GM12872 (cell line): ENCODE data around the gene TLE5.

Experiments
- TF ChIP-seq, protein P1 (sequence below): IDR thresholded peaks from 3 replicates; pipeline ENCODE4 v1.5.1; 2011; ENCODE audit warnings: low read depth, mild to moderate bottlenecking, low read length, moderate library complexity; ENCODE audit not compliant: insufficient read depth

TLE5 gene

DNA sequence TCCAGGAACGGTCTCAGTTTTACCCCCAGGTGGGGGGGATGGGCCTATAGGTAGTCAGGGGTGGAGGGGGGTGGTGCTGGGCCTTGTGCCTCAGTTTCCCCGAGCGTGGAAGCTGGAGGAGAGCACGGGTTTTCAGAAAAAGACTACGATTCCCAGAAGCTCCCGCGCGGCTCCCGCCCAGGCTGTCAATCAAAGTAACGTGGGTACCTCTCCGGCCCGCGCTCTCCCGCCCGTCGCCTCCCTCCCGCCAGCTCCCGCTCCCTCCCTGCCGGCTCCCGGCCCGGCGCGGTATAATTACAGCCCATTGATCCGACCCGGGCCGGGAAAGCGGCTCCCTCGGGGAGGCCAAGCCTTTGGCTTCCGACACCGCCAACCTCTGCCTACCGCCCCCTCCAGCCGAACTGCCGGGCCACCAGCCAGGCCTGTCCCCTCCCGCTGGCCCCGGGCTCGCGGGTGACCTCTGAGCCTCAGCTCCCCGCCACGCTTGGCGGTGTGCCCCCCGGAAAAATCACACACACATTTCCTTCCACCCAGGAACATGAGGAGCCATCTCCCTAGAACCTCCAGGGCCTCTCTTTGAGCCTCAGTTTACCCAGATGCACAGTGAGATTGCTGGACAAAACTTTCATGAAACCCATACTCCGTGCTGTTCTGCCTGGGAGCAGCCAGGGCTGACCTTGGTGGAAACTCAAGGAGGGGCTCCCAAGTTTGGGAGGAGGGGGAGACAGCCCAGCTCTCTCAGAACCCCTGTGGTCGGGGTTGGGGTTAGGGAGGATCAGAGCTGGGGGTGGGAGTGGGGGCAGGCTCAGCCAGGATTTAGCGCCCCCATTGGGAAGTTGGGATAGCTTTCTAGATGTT, 25.9 kb downstream of the TLE5 start:
- TF ChIP-seq, protein P1, sequence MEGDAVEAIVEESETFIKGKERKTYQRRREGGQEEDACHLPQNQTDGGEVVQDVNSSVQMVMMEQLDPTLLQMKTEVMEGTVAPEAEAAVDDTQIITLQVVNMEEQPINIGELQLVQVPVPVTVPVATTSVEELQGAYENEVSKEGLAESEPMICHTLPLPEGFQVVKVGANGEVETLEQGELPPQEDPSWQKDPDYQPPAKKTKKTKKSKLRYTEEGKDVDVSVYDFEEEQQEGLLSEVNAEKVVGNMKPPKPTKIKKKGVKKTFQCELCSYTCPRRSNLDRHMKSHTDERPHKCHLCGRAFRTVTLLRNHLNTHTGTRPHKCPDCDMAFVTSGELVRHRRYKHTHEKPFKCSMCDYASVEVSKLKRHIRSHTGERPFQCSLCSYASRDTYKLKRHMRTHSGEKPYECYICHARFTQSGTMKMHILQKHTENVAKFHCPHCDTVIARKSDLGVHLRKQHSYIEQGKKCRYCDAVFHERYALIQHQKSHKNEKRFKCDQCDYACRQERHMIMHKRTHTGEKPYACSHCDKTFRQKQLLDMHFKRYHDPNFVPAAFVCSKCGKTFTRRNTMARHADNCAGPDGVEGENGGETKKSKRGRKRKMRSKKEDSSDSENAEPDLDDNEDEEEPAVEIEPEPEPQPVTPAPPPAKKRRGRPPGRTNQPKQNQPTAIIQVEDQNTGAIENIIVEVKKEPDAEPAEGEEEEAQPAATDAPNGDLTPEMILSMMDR, result no peak

DNA sequence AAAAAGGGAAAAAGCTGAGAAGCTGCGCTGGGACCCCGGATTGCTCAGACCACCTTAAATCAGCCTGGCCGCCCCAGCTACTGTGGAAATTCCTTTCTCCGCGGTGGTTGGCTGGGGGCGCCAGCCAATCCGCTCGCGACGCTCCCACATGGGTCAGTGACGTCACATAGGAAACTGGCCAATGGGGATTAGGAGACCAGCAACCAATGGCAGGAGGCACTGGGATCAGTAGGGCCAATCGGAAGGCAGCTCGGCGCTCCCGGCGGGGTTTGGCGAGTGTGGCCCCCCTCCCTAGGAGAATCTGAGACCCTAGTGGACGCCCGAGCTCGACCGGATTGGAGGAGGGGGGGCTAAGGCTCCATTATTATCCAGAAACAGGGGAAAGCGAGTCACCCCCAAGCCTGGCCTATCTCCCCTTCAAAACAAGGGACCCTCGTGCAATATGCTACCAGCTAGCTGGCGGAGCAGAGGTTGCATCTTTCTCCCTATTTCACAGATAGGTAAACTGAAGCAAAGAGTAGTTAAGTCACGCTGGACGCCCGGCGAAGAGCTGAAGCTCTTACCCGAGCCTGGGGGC, 26.7 kb downstream of the TLE5 start:
- TF ChIP-seq, protein P1, result no peak

DNA sequence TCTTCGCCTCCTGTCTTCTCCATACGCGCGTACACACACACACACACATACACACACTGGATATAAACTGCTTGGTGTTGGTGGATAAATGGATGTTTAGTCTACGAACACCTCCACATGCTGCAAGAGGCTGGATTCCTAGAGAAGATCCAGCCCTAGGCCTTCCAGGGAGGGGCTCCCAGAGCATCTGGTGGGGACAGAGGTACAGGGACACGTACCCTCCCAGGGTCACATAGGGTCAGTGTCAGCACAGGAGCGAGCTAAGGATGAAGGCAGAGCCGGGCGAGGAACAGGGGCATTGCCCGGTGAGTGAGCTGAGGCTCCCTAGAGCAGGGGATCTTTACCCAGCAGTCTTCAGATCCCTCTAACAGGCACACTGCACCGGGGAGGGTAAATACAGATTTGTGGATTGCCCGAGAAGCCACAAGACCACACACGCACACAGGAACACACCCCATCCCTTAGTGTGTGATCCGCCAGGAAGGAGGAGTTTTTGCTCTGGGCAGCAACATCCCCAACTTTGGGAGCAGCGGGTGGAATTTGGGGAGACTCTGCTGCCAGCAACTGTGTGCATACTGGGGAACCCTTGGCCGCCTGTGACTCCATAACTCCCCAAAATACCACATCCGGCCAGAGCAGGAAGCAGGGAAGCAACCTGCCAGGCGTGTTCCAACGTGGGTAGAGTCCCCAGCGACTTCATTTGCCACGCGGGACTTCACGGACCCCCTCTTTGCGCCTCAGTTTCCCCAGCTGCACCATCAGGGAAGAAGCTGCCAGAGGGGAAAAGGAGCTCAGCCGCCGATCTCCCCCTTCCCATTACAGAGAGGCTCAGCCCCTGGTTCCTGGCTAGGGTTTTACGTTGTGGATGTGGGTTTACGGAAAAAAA, 27.4 kb downstream of the TLE5 start:
- TF ChIP-seq, protein P1, result no peak

DNA sequence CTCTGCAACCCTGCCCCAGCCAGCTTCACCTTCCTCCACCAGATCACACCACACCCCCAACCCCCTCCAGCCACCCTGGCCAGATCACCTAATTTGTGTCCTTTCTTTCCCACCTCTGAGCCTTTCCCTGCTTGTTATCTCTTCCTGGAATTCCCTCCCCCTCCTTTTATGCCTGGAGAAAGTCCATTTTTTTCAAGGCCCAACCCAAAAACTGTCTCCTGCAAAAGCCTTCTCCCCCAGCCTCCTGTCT, 28.0 kb downstream of the TLE5 start:
- TF ChIP-seq, protein P1, result no peak

DNA sequence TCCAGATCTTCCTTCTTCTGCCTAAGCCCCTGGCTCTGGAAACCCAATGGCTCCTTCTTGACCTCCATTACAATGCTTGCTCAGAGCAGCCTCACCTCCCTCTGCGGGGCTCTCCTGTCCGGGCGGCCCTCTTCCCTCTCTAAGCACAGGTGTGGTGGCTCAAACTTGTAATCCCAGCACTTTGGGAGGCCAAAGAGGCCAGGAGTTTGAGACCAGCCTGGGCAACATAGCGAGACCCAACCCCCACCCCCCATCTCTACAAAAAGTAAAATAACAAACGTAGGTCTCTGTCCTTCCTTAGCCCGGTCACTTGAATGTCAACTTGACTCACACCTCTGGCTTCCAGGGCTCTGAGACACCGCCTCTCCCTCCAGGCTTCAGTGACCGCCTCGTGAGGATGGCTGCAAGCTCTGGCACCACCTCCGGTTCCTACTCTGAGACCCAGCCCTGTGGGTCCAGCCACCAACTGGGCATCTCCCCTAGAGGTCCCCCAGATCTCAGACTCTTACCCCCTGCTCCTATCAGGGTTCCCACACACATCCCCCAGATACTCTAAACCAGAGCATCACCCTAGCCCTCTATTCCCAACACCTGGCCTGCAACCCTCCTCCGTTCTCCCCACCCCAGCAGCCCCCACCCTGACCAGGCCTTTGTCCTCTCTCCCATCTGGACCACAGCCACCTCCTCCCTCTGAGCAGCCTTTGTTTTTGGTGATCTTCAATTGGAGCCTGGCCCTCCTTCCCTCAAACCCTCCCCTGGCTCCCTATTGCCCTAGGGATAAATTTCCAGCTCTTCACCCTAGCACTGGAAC, 28.5 kb downstream of the TLE5 start:
- TF ChIP-seq, protein P1, result no peak

DNA sequence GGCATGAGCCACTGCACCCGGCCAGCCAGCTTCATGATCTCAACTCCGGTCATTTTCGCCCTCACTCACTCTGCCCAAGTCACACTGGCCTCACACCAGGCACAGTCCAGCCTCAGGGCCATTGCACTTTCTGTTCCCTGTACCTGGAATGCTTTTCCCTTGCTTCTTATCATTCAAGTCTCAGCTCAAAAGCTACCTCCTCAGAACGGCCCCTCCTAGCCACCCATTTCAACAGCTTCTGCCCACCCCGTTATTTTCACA, 30.8 kb downstream of the TLE5 start:
- TF ChIP-seq, protein P1, result no peak
